CD4-positive, alpha-beta T cell treated with Interleukin-12 subunit alpha and Interleukin-12 subunit beta, for 1 hour (primary cell): ENCODE measurements around the gene FAM209A.
"Not testable (repeated sequence)": the region's sequence is repeated elsewhere in the genome, so short reads cannot be mapped to it uniquely, and the experiment has no call there.

Experiments
- DNase-seq: peaks from one replicate; pipeline ENCODE4 v3.0.0-alpha.2; 2020

The FAM209A gene

DNA sequence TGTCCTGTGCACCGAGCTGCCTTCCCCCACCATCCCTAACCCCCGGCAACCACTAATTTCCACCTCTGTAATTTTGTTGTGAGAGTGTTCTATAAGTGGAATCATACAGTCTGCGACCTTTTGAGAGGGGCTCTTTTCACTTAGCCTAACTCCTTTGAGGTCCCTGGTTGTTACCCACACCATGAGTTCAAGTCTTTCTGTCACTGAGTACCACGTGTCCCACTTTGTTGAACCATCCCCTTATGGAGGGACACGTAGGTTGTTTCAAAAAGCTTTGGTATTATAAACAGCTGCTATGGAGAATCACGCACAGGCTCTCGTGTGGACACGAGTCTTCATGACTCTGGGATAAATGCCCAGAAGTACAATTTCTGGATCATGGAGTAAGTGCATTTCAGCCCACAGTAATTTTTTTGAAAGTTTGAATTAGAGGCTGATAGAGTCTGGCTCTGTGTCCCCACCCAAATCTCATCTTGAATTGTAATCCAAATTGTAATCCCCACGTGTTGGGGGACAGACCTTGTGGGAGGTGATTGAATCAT, 18.0 kb downstream of the FAM209A start:
- no peak for DNase-seq

DNA sequence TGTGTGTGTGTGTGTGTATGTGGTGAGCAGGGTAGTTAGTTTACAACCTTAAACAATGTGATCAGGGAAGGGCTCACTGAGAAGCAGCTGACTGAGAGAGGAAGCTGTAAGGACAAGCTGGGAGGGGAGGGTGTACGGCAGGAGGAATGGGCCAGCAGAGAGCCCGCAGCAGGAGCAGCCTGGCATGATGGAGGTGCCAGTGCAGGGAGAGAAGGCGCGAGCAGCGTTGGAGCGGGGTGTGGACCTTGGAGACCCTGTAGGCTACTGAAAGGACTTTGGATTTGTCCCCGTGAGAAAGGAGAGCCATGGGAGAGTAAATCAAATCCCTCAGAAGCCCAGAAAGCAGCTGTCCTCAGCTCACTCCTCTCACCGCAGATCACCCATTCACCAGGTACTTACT, 27.0 kb downstream of the FAM209A start:
- DNase-seq: no peak

DNA sequence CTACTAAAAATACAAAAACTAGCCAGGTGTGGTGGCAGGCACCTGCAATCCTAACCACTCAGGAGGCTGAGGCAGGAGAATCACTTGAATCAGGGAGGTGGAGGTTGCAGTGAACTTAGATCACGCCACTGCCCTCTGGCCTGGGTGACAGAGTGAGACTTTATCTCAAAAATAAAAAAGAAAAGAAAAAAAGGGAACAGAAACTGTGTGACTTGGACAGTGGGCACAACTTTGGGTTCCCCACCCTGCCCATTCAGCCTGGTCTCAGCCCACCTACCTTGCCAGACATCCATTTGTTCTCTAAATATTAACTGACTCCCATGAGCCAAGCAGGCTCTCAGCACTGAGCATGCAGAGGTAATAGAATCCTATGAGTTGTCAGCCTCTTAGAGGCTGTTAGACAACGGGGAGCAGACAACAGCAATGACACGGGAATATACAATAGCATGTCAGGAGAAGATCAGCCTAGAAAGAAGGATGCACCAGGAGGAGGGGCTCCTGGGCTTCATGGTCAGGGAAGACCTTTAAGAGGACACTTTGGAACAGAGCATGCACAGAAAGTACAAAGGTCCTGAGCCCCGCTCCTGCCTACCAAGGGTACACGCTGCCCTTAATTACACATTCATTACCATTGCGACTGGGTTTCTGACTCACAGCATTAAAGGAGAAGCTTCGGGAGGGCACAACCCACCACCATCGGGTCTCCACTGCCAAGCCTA, 28.5 kb downstream of the FAM209A start:
- no peak for DNase-seq

DNA sequence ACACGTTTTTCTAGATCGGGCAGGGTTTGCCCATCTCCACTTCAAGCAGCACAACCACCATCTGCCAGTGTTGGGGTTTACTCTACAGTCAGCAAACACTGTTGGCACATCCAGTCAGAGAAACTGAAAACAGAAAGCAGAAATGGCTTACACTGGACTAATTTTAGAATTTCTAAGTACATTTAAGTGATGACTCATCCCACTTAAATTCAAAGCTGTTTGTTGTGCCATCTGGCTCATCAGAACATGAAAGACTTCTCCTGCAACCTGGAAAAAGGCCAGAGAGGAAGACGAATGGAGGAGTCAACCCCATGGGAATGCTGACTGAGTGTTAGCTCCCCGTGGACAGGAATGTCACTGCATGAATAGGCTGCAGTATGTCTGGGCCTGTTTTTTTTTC, 30.3 kb downstream of the FAM209A start:
- no peak for DNase-seq

DNA sequence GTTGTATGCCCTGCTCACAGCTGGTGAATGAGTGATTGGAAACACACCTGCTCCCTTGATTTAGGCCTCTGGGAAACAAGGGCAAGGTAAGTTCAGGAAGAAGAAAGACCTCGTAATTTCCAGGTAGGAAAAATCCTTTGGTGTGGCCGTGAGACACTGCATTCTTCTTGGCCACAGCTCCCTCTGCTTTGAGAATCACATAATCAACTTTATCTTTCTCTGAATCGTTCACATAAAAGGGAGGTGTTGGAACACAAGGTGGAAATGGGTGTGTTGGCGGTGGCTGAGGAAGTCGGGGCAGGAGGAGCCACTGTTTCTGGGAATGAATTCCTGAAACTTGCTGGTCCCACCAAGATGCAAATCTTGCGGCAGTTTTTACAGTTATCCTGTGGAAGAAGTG, 34.4 kb downstream of the FAM209A start:
- no peak for DNase-seq

DNA sequence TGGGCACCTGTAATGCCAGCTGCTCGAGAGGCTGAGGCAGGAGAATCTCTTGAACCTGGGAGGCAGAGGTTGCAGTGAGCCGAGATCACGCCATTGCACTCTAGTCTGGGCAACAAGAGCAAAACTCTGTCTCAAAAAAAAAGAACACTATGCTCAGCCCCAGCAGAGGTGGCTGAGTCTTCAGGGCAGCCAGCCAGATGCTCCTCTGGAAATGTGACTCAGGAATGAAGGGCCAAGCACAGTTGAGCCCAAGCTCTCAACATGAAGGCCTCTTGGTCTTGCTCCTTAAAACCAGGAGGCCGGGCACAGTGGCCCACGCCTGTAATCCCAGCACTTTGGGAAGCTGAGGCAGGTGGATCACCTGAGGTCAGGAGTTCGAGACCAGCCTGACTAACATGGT, 40.0 kb downstream of the FAM209A start:
- not testable (repeated sequence) for DNase-seq

DNA sequence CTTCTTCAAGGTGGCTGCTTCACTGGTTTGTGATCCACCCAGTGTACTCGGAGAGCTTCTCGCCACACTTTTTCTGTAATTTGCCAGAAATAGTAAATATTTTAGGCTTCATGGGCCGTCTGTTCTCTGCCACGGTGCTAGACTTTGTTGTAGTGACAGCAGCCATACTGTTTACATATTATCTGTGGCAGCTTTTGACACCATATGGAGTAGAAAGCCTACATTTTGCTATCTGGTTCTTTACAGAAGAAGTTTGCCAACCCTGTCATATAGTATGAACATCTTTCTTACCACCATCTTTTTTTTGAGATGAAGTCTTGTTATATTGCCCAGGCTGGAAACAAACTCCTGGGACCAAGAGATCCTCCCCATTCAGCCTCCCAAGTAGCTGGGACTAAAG, 41.0 kb downstream of the FAM209A start:
- DNase-seq: no peak

DNA sequence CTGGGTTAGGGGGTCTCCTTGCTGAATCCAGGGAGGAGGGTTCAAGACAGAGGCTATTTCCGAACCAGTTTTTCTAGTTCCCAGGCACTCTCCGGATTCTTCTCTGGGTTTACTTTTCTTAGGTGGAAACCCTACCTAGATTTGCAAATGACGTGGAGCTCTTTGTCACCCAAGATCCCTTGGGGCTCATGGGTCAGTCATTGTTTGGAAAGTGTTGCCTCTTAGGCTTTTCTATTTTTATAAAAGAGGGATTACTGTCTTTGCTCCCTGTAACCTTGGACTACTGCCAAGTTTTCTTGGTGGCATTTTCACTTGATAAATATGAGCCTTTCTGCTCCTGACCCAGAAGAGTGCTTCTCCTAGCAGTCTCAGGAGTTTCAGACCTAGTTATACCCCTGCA, 42.1 kb downstream of the FAM209A start:
- DNase-seq: no peak

DNA sequence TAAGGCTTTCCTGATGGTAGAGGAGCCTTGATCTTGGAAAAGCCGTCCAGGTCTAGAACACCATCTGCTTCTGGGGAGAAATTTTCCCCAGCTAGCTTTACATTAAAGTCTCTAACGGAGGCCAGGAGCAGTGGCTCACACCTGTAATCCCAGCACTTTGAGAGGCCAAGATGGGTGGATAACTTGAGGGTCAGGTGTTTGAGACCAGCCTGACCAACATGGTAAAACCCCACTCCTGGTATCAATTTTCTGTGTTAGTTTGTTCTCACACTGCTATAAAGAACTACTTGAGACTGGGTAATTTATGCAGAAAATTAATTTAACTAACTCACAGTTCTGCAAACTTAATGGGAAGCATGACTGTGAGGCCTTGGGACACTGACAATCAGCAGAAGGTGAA, 46.3 kb downstream of the FAM209A start:
- DNase-seq: no peak

DNA sequence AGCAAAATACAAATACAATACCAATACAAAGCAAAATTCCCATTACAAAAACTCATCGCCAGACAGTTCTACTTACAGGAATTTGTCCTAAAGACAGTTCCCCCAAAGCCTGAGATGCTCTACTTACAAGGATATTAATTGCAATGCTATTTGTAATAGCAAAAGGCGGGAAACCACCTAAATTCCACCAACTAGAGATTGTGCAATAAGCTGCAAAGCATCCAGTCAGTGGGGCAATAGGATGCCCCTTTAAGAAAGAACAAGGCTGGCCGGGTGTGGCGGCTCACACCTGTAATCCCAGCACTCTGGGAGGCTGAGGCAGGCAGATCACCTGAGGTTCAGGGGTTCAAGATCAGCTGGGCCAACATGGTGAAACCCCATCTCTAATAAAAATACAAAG, 47.6 kb downstream of the FAM209A start:
- DNase-seq: no peak

DNA sequence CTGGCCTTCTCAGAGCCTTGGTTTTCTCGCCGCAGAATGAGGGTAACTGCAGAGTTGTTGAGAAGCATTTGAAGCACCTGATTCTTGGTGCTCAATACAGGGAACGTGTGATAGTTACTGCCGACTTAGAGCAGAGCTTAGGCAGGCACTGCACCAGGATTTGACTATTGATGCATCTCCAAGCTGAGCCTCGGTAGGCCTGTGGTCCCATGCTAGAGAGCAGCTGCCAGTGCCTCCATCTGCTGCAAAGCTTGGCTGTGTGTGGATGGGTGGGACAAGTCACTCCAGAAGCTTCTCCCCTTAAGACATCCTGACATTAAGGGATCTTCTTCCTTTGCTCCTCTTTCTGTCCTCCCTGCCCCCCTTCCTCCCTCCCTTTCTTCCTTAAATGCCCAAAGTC, 49.4 kb downstream of the FAM209A start:
- no peak for DNase-seq

DNA sequence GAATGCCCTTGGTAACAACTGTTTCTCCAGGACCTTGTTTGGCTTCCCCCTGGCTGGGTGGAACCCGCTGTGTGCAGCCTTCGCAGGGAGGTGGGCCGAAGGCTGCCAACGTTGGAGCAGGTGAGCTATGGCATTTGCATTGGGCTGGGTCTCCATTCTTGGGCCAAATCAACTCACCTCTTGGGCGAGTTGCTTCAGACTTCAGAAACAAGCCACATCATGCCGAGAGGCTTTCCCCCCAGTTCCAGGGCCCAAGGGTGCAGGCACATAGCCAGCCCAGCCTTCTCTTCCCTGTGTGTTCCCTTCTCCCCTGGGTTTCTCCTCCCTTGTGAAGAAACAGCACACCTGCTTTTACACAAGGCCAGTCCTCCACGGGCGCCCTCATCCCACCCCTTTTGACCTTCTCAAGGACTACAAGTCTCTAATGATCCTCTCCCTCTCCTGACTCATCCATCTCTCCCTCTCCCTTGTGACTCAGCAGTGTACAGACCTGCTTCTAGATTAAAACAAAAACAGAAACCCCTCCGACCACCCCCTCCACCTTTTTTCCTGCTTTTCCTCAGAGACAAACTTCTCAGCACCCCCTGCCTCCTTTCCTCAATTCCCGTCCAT, 50.1 kb downstream of the FAM209A start:
- DNase-seq: no peak

DNA sequence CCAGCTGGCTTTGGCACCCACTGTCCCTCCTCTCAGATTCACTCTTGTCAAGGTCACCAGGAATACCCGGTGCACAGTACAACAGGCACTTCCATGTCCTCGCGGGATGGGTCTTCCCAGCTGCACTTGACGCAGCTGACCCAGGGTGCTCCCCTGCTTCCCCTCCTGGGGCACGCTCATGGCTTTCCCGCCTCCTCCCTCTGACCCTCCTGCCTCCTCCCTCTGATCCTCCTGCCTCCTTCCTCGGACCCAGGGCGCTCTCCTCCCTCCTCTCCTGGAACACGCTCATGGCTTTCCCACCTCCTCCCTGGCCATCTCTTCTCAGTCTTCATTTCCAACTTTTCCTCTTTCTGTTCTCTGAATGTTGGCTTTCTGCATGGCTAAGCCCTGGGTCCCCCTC, 50.6 kb downstream of the FAM209A start:
- no peak for DNase-seq
